Measurements from ENCODE around the gene CASQ2. TPM values are rescaled to one million over a fixed set of nuclear protein-coding genes. Genes with fewer than 3 reads are reported as not detected.

Gene CASQ2
- total RNA-seq, 6 experiments from 2014 or later, result not detected

- DNase-seq, result no peak
- H3K4me3 Mint-ChIP-seq, result no peak overlapping the region
These were observed 53.9 kb downstream of the CASQ2 start for GRCh38 chr1:115714572-115715141.

GRCh38 chr1:115713906-115714305, 54.6 kb downstream of the CASQ2 start:
- Mint-ChIP-seq H3K36me3 (ENCODE audit: low read depth) (no peaks in the 10 kb centered on the region), H3K27ac (no peak overlapping the region), H3K4me3 (no peak overlapping the region), H3K27me3 (ENCODE audit: insufficient read depth) (peaks cover 48% of the 10 kb centered on the region), H3K4me1 (ENCODE audit: low read depth) (no peaks in the 10 kb centered on the region), H3K9me3 (no peaks in the 10 kb centered on the region)
- DNase-seq, result no peak
- TF ChIP-seq CTCF (IDR thresholded peaks at IDR 0.05), result no peak

More at GRCh38 chr1:115714572-115715141, 53.9 kb downstream of the CASQ2 start:
- Mint-ChIP-seq H3K27ac (no peak overlapping the region), H3K27me3 (ENCODE audit: insufficient read depth) (peaks cover 47% of the 10 kb centered on the region), H3K4me1 (ENCODE audit: low read depth) (no peaks in the 10 kb centered on the region), H3K9me3 (no peaks in the 10 kb centered on the region), H3K36me3 (ENCODE audit: low read depth) (no peaks in the 10 kb centered on the region)
- TF ChIP-seq CTCF (IDR thresholded peaks at IDR 0.05), result no peak

GRCh38 chr1:115712911-115713609, 55.5 kb downstream of the CASQ2 start:
- Mint-ChIP-seq H3K4me1 (ENCODE audit: low read depth) (no peaks in the 10 kb centered on the region), H3K27ac (no peak overlapping the region), H3K9me3 (no peaks in the 10 kb centered on the region), H3K27me3 (ENCODE audit: insufficient read depth) (peaks cover 44% of the 10 kb centered on the region), H3K36me3 (ENCODE audit: low read depth) (no peaks in the 10 kb centered on the region), H3K4me3 (no peak overlapping the region)
- DNase-seq, result no peak
- TF ChIP-seq CTCF (IDR thresholded peaks at IDR 0.05), result no peak

- H3K27me3 Mint-ChIP-seq (ENCODE audit: insufficient read depth), result peaks cover 42% of the 10 kb centered on the region
- peaks cover 5% of the 10 kb centered on the region; the same call in 1 of the 2 replicates for H3K4me1 Mint-ChIP-seq (ENCODE audit: low read depth)
- no peaks in the 10 kb centered on the region for H3K9me3 Mint-ChIP-seq
- H3K36me3 Mint-ChIP-seq (ENCODE audit: low read depth), result no peaks in the 10 kb centered on the region
- DNase-seq, result no peak
- H3K27ac Mint-ChIP-seq, result no peak overlapping the region
- TF ChIP-seq CTCF (IDR thresholded peaks at IDR 0.05), result no peak
- no peak overlapping the region for H3K4me3 Mint-ChIP-seq
These were observed 57.5 kb downstream of the CASQ2 start for GRCh38 chr1:115710859-115711624.

GRCh38 chr1:115706587-115707425, 61.7 kb downstream of the CASQ2 start:
- peak; percentile 17 for DNase-seq
- H3K4me3 Mint-ChIP-seq, result no peak overlapping the region
- no peaks in the 10 kb centered on the region for H3K36me3 Mint-ChIP-seq (ENCODE audit: low read depth)
- H3K27me3 Mint-ChIP-seq (ENCODE audit: insufficient read depth), result peaks cover 23% of the 10 kb centered on the region
- H3K9me3 Mint-ChIP-seq, result no peaks in the 10 kb centered on the region
- no peak overlapping the region for H3K27ac Mint-ChIP-seq
- peak; percentile 94 for TF ChIP-seq CTCF (IDR thresholded peaks at IDR 0.05)
- H3K4me1 Mint-ChIP-seq (ENCODE audit: low read depth), result peaks cover 5% of the 10 kb centered on the region; the same call in 1 of the 2 replicates

Data from HFFc6 (cell line).